ENCODE results near the gene PRKN.

PRKN gene

DNA sequence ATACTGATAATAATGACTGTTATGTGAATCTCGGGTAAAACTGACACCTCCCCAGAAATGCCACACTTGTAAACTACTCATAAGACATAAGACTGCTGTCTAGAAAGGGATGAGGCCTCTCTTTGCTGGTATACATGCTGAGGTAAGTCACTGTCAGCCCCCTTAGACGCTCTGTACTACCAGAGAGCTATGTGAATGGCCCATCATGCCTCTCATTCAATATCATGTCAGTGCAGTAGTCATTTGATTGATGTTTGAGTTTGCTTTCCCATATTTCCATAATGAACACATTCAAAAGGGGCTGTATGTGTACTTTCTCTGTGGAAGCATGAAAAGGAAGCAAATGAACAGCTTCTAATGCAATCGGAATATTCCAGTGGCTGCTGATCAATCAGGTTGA is 1334.3 kb downstream of the PRKN start:
- DNase-seq (ENCODE audit: low read depth in 2 of 2) = no peak

- DNase-seq (ENCODE audit: low read depth in 2 of 2) = no peak
Observed at GRCh38 chr6:161389756-161390155, 1337.8 kb downstream of the PRKN start.

DNA sequence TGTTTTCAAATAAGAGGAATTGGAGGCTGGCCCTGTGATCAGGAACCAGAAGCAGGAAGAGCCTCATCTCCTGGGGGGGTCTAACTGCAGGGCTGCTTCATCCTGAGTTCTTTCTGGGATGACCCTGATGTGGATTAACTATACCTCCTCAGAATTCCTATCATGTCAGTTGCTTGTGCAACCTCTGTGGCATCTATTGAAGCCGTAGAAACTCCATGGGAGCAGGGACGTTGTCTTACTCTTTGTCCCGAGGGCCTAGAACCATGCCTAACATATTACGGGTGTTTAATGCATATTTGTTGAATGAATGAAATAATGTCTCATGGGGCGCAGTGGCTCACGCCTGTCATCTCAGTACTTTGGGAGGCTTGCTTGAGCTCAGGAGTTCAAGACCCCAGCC is 1343.6 kb downstream of the PRKN start:
- no peak for DNase-seq (ENCODE audit: low read depth in 2 of 2)

DNA sequence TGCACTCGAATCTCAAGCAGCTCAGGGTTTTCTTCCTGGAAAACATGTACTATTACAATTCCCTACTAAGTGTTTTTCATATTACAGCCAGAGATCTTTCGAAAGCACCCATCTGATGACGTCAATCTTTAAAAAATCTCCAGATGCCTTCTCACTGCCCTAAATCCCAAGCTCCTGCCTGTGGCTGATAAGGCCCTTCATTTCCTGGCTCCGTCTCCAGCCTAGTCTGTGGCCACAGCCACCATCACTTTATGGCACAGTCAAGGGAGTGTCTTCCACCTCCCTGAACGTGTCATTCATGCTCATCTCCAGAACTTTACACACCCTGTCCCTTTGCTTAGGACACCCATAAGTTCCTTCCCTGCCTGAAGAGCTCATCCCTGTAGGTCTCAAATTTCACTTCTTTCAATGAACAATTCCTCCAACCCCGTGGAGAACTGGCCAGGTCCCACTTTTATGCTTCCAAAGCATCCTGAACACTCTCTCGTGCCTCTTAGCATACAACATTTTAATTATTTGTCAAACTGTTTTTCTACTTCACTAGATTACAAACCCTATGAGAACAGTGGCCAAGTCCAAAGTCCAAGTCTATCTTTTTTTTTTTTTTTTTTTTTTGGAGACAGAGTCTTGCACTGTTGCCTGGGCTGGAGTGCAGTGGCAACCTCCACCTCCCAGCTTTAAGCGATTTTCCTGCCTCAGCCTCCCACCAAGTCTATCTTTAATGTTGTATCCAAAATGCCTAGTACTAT is 1347.6 kb downstream of the PRKN start:
- no peak for DNase-seq (ENCODE audit: low read depth in 2 of 2)

- no peak for DNase-seq (ENCODE audit: low read depth in 2 of 2)
Observed at GRCh38 chr6:161378115-161378514, 1349.5 kb downstream of the PRKN start.

GRCh38 chr6:161377116-161377515 is 1350.5 kb downstream of the PRKN start:
- no peak for DNase-seq (ENCODE audit: low read depth in 2 of 2)

DNA sequence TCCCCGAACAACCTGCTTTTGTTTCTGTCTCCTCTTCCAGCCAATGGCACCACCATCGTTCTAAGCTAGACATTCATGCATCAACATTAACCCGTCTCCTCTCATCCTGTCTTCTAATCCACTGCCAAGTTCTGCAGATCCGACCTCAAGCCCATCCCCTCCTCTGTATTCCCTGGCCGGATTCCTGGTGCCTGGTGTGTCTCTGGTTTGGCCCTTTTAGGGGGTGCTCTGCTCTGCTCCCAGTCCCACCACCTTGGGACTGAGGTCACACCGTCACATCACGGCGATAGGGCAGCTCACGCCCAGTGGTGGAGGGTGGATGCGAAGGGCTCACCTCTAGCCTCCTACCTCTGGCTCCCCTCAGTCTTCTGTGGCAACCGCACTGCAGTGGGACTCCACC is 1351.2 kb downstream of the PRKN start:
- DNase-seq (ENCODE audit: low read depth in 2 of 2) = no peak

GRCh38 chr6:161374971-161375873 is 1352.3 kb downstream of the PRKN start:
- DNase-seq (ENCODE audit: low read depth in 2 of 2) = no peak

GRCh38 chr6:161373905-161374451 is 1353.6 kb downstream of the PRKN start:
- peak; percentile 29 to 64 for DNase-seq (ENCODE audit: low read depth in 2 of 2)

DNA sequence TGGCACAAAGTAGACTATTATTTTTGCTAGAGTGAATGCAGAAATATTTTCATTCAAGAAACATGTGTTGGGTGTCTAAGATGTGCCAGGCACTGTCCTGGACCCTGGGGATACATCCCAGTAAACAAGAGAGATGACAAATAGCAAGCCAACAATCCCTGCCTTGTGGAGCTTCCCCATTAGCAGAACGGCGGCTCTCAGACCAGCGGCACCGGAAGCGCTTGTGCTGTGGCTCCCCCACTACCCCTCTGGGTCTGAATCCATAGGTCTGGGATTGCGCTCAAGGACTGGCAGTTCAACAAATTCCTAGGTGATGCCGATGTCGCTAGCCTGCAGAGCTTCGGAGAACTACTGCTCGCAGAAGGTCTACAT is 1355.2 kb downstream of the PRKN start:
- no peak for DNase-seq (ENCODE audit: low read depth in 2 of 2)

- DNase-seq (ENCODE audit: low read depth in 2 of 2) = peak; percentile 40 to 41
Observed at GRCh38 chr6:161370880-161371279, 1356.7 kb downstream of the PRKN start.

GRCh38 chr6:161369339-161369738 is 1358.2 kb downstream of the PRKN start:
- DNase-seq (ENCODE audit: low read depth in 2 of 2) = no peak

GRCh38 chr6:161368514-161368913 is 1359.1 kb downstream of the PRKN start:
- no peak for DNase-seq (ENCODE audit: low read depth in 2 of 2)

DNA sequence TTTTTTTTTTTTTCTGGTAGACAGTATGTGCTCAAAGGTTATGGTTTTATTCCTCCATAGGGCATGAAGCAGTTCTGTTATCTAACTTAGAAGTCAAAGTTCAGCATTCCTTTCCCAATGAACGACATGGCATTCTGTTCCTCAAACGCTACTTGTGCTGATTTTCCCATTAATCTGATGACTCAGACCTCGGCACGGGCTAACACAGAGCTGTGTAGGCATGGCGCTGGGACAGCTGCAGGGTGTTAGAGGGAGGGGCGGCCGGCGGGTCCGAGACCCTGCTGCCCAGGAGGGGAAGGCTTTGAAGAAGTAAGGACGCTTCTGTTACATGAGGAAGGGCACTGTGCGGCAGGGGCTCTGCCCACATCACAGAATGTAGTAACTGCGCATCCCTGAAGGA is 1360.1 kb downstream of the PRKN start:
- no peak for DNase-seq (ENCODE audit: low read depth in 2 of 2)

GRCh38 chr6:161366301-161366923 is 1361.2 kb downstream of the PRKN start:
- DNase-seq (ENCODE audit: low read depth in 2 of 2) = no peak

GRCh38 chr6:161365633-161366032 is 1361.9 kb downstream of the PRKN start:
- no peak for DNase-seq (ENCODE audit: low read depth in 2 of 2)

- no peak for DNase-seq (ENCODE audit: low read depth in 2 of 2)
Observed at GRCh38 chr6:161363286-161363685, 1364.3 kb downstream of the PRKN start.

GRCh38 chr6:161362266-161362665 is 1365.3 kb downstream of the PRKN start:
- no peak for DNase-seq (ENCODE audit: low read depth in 2 of 2)

DNA sequence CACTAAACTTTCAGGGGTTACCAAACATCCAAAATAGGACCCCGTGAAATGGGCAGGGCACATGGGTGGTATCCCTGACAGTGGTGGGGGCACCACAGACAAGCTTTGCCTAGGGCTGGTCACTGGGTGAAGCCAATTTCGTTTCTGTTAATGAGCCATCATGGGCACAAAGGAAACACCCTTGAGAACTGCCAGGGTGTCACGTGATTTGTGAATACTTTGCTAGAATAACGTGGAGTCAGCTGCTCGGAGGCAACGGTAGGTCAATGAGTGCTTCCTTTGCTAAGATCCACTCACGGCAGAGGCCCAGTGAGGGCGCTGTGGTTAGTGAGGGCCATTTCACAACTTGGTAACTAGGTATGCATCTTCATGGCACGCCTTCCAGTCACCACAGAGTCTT is 1366.0 kb downstream of the PRKN start:
- no peak for DNase-seq (ENCODE audit: low read depth in 2 of 2)

- no peak for DNase-seq (ENCODE audit: low read depth in 2 of 2)
Observed at GRCh38 chr6:161360520-161360919, 1367.0 kb downstream of the PRKN start.

DNA sequence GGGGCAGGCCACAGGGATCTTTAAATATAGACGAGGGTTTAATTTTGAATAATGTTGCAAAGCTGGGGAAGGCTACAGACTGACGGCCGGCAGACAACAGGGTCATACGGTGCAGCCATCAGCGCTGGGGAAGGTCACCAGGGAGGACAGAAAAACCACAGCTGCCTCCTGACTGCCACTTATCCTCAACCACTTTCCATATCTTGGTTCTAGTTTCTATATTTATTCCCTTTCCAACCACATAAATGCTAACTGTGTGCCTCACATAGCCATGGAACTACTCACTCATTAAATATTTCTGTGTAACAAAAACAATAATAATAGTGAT is 1368.0 kb downstream of the PRKN start:
- DNase-seq (ENCODE audit: low read depth in 2 of 2) = no peak

DNA sequence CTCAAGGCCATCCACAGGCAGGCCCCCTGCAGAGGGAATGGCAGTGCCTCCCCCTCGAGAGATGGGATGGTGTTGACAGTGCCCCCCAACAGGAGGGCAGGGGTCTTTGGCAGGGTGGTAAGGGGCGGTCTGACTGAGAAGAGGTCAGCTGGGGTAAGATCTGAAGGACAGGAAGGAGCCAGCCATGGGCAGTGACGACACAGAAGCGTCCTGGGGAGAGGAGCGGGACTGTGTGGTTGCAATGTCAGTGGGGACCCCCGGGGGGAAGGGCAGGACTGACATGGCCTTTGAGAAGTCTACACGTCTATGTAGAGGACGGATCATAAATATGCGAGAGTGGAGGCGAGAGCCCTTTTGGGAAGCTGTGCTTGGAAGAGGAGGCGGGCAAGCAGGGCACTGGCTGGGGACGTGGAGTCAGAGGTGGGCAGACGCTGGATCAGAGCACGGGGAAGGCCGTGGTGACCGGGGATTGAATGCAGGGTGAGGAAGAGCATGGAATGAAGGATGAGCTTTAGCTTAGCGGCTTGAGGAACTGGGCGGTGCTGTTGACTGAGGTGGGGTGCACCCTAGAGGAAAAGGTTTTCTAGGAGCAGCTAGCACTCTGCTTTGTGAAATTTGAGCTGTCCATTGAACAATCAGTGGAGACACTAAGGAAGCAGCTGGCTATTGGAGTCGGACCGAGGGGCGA is 1371.3 kb downstream of the PRKN start:
- no peak for DNase-seq (ENCODE audit: low read depth in 2 of 2)

Data from stimulated activated CD4-positive, alpha-beta T cell treated with anti-CD3 and anti-CD28 coated beads, Interleukin-12 subunit alpha, Interleukin-12 subunit beta, amount 100 ng/mL, for 24 hours (primary cell).